Upper lobe of right lung (tissue), 1 donor: ENCODE measurements around the gene ZBTB16. TPM values are rescaled to one million over a fixed set of nuclear protein-coding genes. Genes with fewer than 3 reads are reported as not detected.

ENCODE experiments used
- ATAC-seq: fragments of 200-7000 bp; cut with Tn5 transposase; one replicate; pipeline ENCODE4 v1.9.1; 2020; ENCODE audit warnings: mild to moderate bottlenecking, moderate library complexity
- DNase-seq: peaks from one replicate; pipeline ENCODE4 v3.0.0-alpha.2; 2020
- H3K27ac ChIP-seq: fragments of 200-600 bp; one replicate; pipeline ENCODE4 v1.8.0; 2022
- H3K27me3 ChIP-seq: fragments of 200-600 bp; one replicate; pipeline ENCODE4 v1.8.0; 2022; ENCODE audit warnings: mild to moderate bottlenecking
- H3K36me3 ChIP-seq: fragments of 200-600 bp; one replicate; pipeline ENCODE4 v1.8.0; 2022
- H3K4me1 ChIP-seq: fragments of 200-600 bp; one replicate; pipeline ENCODE4 v1.8.0; 2022
- H3K4me3 ChIP-seq: fragments of 200-600 bp; one replicate; pipeline ENCODE4 v1.8.0; 2022; ENCODE audit warnings: mild to moderate bottlenecking
- H3K9me3 ChIP-seq: fragments of 200-600 bp; one replicate; pipeline ENCODE4 v1.8.0; 2022
- CTCF ChIP-seq: fragments of 200-600 bp; IDR thresholded peaks from one replicate; pipeline ENCODE4 v1.8.0; 2022; ENCODE audit warnings: antibody characterized with exemption
- intact Hi-C: fragments of 100-400 bp; cut with DNase I; formaldehyde crosslinking; loops from one replicate; pipeline ENCODE4 v1.11.0; 2022
- total RNA-seq: library from RNA; stranded (reverse); fragmentation: NEBNext Ultra II Directional; extraction: Animal tissue kit (Norgen Biotek cat#: 25700); gene quantifications from one replicate; pipeline ENCODE4 v1.2.1, GENCODE V29; 2021
- donor health status: DM: no; HTN: yes; CAD: no; lungs with severe emphysema.

ZBTB16 gene
- total RNA-seq, 1 donor from 2014 or later = 221 TPM

DNA sequence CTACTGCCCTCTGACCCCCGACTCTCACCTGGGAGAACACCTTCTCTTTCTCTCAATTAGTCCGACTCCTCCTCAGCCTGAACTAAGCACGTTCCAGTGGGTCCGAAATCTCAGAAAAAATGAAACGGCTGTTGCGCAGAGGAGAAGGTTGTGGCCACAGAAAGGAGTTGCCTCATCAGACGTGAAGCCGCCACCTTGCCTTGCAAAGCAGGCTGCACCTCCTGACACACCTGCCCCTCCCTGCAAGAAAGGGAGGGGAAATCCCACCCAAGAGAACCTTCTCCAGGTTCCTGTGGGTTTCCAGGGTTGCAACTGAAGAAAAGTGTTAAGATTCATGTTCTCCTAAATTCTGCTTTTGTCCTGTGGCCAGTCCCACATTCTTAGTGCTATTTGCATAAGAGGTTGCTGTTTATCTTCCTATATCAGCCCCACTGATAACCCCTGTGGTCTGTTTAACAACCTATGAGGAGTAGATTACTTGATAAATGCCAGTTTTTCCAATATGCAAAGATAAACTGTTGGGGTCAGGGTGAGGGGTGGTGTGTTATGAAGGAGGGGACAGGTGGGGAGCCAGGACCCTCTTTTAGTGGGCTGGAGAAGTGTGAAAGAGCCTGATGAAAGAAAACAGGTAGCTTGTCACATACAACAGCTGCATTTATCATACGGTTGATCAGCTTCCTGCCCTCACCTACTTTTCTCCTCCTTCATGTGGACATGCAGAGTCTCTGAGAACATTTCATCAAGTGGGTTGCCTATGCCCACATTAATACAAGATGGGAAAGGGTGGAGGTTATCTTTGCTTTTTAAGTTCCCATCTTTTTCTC is 18.2 kb downstream of the ZBTB16 start:
- H3K4me3 ChIP-seq = no peak overlapping the region
- peak; percentile 14 for ATAC-seq
- H3K36me3 ChIP-seq = peaks cover 57% of the 10 kb centered on the region
- peaks cover 99% of the 10 kb centered on the region for H3K4me1 ChIP-seq
- no peaks in the 10 kb centered on the region for H3K9me3 ChIP-seq
- no peak for DNase-seq
- no peaks in the 10 kb centered on the region for H3K27me3 ChIP-seq
- no peak overlapping the region for H3K27ac ChIP-seq
- TF ChIP-seq CTCF = no peak
- intact Hi-C loops = no loop called here

GRCh38 chr11:114078423-114078822 is 18.9 kb downstream of the ZBTB16 start:
- ATAC-seq (no peak), DNase-seq (no peak)
- H3K4me1 ChIP-seq = peaks cover 100% of the 10 kb centered on the region
- H3K27me3 ChIP-seq = no peaks in the 10 kb centered on the region
- H3K36me3 ChIP-seq = peaks cover 64% of the 10 kb centered on the region
- H3K9me3 ChIP-seq = no peaks in the 10 kb centered on the region
- peak overlapping the region; percentile 63 for H3K27ac ChIP-seq
- no peak for TF ChIP-seq CTCF
- no peak overlapping the region for H3K4me3 ChIP-seq
- intact Hi-C loops = no loop called here

GRCh38 chr11:114079511-114080065 is 20.1 kb downstream of the ZBTB16 start:
- peak; percentile 3 for ATAC-seq
- Histone ChIP-seq H3K27me3 (no peaks in the 10 kb centered on the region), H3K36me3 (peaks cover 65% of the 10 kb centered on the region), H3K4me3 (no peak overlapping the region), H3K27ac (peak overlapping the region; percentile 63), H3K4me1 (peaks cover 100% of the 10 kb centered on the region), H3K9me3 (no peaks in the 10 kb centered on the region)
- DNase-seq = no peak
- intact Hi-C loops = no loop called here
- no peak for TF ChIP-seq CTCF

GRCh38 chr11:114080219-114080618 is 20.7 kb downstream of the ZBTB16 start:
- H3K36me3 ChIP-seq = peaks cover 65% of the 10 kb centered on the region
- H3K4me3 ChIP-seq = no peak overlapping the region
- H3K27ac ChIP-seq = peak overlapping the region; percentile 63
- no peaks in the 10 kb centered on the region for H3K9me3 ChIP-seq
- intact Hi-C loops = no loop called here
- peaks cover 100% of the 10 kb centered on the region for H3K4me1 ChIP-seq
- ATAC-seq (peak; percentile 74), DNase-seq (no peak)
- H3K27me3 ChIP-seq = no peaks in the 10 kb centered on the region
- TF ChIP-seq CTCF = no peak

DNA sequence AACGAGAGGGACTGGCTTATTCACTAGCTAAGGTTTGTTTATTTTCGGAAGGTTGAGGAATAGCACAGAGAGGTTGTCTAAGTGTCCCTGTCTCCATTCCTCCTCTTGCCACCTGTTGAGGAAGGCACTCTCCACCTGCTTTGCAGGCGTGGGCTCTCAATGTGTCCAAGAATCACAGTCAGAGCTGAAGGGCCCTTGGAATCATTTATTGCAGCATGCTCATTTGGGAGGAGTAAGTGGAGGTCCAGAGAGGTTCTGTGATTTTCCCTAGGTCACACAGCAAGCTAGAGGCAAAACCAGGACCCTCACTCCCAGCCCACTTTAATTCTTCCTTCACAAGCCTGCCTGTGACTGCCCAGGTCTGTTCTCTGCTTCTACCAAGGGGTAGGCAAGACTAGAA is 21.3 kb downstream of the ZBTB16 start:
- H3K4me3 ChIP-seq = no peak overlapping the region
- no peak for DNase-seq
- intact Hi-C loops = no loop called here
- TF ChIP-seq CTCF = no peak
- H3K27ac ChIP-seq = peak overlapping the region; percentile 63
- H3K4me1 ChIP-seq = peaks cover 100% of the 10 kb centered on the region
- H3K9me3 ChIP-seq = no peaks in the 10 kb centered on the region
- ATAC-seq = peak; percentile 20
- H3K36me3 ChIP-seq = peaks cover 63% of the 10 kb centered on the region
- no peaks in the 10 kb centered on the region for H3K27me3 ChIP-seq
